HG02642 (cell line): Measurements from ENCODE around the gene YJEFN3.

Experiments used
- ATAC-seq: cut with Tn5 transposase; IDR thresholded peaks from one replicate; pipeline ENCODE4 v1.9.1; 2021; ENCODE audit warnings: mild to moderate bottlenecking; ENCODE audit not compliant: unreplicated experiment, poor library complexity

Gene YJEFN3, protein sequence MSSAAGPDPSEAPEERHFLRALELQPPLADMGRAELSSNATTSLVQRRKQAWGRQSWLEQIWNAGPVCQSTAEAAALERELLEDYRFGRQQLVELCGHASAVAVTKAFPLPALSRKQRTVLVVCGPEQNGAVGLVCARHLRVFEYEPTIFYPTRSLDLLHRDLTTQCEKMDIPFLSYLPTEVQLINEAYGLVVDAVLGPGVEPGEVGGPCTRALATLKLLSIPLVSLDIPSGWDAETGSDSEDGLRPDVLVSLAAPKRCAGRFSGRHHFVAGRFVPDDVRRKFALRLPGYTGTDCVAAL

DNA sequence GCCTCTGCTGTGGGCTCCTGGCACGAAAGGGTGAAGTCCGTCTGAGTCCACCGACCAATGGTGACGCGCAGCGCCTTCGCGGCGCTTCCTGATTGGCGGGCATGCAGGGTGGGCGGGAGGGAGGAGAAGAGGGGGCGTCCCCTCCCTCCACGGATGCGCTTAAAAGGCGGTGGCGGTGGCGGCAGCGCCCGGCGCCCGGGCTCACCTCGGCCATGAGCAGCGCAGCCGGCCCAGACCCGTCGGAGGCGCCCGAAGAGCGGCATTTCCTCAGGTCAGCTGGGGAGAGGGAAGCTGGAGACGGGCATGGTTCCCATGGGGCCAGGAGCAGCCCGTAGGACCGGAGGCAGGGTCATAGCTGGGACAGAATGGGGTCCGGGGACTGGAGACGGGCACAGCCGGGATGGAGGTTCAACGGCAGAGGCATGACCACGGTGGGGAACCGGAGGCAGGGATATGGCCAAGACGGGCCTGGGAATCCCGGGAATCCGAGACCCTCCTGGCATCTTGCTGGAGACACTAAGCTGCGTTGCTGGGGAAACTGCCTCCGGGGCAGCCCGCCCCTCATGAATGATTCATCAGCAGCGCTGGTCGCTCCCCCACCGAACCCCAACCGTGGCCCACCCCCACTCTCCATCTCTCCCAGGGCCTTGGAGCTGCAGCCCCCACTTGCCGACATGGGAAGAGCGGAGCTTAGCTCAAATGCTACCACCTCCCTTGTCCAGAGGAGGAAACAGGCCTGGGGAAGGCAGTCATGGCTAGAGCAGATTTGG, at the start of gene YJEFN3:
Gene YJEFN3, plus strand, starts transcription at position 191 of the 770 bp plus-strand sequence. Its CDS starts 22 bp downstream, at position 213.
- ATAC-seq = no peak

DNA sequence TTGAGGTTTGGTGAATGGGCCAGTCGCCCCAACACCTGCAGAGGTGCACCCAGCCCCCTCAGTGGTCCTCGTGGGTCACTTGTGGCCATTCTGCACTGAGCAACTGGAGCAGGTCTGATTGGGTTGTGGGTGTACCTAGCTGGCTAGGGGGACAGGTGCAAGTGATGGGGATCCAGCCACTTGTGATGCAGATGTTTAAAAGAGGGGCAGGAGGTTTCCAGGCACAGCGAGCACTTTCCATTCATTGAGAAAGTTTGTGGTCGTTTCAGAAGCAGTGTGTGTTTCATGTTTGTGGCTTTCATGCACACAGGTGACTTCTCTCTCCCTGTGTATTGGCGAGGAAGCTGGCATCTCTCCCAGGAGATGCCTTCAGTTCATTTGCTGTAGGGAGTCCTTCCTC, 48.0 kb upstream of the YJEFN3 start:
- peak; percentile 40 for ATAC-seq

DNA sequence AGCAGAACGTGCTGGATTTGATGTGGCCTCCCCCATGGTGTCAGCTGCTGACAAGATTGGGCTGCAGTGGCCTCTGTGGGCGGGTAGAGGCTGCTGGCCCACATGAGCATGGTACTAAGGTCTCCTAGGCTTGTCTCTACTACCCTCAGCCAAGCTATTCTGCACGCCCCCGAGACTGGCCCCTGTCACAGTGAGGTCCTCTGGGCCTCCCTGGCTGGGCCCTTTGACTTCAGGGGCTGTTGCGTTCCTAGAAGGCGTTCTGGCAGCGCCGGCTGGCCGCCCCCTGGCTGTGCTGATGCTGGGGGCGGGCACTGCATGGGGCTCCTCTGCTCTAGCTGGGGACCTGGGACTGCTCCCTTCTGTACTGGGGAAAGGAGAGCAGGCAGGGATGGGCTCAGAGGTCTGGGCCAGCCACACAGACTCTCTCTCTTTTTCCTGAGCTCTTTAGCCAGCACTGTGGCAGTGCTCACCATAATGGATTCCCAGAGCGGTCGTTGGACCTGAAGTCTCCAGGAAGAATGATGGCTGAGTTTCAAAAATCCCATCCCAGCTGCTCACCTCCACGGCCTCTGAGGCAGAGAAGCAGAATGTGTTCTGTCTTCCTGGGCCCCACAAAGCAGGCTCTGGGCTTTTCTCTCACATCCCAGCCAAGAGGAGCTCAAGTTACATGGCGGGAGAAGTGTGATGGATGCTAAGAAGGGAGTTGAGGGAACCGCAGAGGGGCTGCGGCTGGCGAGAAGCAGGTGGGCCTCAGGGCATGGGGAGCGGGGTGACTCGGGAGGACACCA, 45.7 kb upstream of the YJEFN3 start:
- ATAC-seq = no peak

DNA sequence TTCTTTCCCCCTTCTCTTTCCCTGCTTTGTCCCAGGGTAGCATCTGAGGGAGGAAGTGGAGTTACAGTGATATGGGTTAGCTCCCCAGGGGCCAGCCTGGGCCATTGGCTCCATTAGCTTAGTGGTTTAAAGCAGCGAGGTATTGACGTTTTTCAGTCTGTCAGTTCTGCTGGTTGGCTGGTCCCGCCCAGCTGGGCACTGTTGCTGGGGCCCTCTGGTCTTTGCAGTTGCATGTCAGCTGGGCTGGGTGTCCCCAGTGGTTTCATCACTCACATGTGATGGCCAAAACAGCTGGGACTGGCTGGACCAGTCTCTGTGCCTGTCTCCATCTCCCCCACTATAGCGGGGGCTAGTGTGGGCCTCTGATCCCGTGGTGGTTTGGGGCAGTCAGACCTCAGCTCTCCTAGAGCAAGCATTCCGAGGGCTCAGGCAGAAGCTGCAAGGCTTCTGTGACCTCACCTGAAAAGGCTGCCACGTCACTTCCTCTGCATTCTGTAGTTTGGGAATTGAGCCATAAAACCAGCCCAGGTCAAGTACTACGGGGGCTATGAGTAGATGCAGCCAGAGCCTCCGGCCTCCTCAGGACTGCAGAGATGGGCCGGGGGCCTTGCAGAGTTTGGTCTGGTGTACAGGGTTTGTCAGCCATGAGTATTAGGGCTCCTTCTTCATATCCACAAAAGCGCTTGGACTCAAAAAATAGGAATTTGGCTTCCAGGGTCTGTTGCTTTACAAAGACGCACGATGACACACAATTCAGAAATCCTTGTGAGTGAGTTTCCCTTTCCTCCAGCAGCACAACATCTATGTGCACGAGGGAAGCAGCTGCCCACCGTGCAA, 43.3 kb upstream of the YJEFN3 start:
- no peak for ATAC-seq

DNA sequence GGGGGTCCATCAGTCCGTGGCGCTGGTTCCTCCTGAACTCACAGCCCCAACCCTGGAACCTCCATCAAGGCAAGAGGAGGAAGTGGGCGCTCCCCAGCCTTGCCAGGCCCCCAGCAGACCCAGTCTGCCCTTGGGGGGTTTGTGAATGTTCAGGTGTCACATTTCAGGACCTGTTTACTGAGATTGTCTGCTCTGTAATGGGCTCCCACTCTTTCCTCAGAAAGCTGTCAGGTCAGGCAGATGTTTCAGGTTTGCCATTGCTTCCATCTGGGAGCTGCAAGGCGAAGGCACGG, 42.8 kb upstream of the YJEFN3 start:
- ATAC-seq = no peak

DNA sequence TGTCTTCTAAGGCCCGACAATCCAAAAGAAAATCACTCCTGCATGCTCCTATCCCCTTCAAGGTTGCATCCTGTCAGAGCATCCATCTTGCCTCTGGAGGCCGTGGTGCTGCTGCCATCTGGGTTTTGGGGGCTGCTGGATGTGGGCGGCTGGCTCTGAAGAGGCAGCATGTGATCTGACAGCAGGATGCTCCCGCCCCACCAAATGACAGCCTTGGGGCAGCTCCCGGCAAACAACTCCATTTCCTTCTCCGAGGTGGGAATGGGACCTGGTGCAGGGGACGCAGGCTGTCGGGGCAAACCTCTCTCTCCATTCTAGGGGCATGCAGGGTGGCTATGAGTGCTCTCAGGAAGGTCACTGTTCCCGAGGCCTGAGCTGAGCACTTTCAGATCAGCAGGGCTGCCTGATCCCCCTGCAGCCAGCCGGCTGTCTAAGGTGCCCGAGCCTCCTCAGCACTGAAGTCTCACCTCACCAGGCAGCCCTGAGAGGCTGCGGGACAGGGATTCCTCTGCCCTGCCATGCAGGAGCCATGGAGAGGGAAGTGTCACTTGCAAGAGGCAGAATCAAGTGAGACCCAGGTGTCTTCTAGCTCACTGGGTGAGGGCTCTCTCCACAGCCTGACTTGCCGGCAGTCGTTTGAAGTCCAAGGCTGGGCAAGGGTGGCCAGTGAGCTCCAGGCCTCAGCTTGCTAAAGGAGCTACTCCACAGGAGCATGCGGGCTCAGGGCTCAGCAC, 42.2 kb upstream of the YJEFN3 start:
- no peak for ATAC-seq

DNA sequence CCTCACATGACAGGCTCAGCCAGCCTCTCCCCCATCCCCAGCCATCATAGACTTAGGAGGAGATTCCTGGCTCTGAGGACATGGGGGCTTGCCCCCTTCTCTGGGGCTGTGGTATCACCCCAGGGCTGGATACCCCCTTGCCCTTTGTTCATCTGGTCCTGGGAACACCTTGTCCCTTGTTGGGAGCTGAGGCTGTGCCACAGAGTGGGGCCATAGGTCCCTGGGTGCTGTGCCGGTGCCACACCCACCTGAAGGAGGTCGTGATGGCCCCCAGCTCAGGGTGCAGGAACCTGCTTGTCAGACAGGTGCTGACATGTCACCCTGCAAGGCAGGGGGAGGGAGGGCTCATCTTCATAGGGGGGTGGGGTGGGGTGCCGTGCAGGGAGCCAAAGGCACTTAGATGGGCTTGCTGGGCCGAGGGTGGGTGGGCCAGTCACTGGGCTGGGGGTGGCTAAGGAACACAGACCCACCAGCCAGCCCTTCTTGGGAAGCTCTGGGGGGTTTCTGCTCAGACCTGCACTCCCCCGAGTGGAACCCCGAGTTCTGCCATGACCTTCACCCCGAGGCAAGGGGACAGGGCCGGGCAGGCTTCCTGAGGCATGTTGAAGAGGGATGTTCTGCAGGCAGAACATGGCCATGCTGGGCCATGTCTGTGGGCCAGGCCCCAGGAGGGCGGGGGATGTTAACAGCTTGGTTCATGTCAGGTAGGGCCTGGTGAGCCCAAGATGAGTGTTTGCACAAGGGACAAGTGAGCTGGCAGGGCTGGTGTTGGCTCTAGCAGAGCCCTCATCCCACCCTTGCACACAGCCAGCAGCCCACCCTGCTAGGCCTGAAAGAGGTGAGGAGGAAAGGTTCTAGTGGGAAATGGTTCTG, 41.4 kb upstream of the YJEFN3 start:
- ATAC-seq = no peak

DNA sequence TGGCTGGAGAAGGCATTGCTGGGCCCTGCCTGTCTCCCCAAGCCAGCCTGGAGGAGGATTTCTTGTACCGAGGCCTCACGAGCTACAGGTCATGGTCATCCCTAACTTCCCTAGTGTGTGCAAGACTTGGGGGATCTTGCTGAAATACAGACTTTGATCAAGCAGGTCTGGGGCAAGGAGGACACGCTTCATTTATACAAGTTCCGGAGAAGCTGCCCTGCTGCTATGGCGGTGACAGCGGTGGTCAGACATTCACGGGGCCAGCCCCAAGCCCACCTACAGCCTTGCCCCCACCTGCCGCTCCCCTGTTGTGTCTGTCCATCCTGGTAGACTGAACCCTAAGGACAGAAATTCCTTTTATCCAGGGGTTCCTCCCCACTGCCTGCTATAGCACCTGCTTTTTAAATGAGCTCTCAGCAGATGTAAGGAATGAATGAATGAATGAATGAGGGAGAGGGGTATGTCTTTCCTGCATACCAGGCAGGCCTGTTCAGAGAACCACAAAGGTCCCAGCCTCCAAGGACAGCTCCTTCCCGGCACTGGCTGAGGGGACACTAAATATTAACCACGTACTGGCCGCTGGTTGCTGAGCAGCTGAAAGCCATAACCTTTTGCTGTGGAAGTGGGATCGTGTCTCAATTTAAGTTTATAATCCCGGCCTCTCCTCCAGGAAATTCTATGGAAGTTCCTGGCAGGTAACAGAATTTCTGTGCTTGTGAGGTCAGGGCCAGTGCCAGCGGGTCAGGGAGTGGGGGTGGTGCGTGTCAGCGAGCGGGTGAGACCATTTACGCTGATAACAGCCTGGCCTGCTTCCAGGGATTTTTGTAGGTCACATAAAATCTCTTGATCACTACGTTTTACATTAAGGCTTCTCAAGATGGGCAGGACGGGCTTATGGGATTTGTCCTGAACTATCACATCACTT, 40.5 kb upstream of the YJEFN3 start:
- ATAC-seq = no peak

DNA sequence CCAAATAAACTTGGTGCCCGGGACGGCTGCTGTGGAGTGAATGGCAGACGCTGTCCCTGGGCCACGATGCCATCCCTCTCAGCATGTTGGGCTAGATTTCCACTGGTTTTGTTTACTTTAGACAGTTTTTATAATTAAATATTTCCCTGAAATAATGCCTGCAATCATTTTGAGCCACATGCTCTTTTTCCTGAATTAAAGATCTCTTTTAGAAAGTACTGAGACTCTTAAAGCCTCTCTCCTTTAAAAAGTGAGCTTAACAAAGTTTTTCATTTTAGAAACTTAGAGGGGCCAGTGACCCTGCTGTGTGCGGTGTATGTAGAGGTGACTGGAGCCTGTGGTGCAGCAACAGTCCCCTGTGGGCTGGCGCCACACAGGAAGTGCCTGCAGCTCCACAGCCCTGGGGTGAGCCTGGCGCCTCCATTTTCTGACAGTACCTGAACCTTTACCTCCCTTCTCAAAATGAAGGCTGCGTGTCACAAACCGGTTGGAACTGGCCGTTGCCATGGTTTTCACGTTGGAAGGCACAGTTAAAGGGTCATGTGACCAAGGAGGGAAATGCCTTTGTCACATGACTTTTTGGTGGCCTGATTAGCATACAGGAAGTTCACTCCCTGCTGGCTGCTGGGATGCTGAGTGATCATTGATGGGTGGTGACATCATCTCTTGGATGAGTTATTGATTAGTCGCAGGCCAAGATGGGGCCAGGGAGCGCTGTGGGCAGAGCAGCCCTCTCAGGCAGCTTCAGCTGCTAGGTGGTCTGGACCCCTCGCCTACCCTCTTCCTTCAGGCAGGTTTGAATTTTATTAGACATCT, 39.6 kb upstream of the YJEFN3 start:
- ATAC-seq = peak; percentile 58

DNA sequence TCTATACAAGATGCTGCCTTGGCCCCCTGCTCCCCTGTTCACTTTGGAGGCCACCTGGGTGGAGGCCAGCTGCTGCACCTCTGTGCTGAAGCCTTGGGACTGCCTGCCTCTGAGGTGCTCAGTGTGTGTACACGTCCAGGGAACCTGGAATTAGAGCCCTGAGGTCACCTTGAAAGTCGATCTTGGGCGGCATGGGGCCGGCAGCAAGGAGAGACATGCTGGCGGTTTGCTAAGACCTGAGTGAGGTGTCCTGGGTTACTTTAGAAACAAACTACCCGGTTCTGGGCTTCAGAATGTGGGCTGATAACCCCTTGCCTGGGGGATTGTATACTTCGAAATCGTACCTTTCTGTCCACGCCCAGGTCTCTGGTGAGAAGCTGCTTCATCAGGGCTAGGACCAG, 38.9 kb upstream of the YJEFN3 start:
- ATAC-seq = peak; percentile 7

DNA sequence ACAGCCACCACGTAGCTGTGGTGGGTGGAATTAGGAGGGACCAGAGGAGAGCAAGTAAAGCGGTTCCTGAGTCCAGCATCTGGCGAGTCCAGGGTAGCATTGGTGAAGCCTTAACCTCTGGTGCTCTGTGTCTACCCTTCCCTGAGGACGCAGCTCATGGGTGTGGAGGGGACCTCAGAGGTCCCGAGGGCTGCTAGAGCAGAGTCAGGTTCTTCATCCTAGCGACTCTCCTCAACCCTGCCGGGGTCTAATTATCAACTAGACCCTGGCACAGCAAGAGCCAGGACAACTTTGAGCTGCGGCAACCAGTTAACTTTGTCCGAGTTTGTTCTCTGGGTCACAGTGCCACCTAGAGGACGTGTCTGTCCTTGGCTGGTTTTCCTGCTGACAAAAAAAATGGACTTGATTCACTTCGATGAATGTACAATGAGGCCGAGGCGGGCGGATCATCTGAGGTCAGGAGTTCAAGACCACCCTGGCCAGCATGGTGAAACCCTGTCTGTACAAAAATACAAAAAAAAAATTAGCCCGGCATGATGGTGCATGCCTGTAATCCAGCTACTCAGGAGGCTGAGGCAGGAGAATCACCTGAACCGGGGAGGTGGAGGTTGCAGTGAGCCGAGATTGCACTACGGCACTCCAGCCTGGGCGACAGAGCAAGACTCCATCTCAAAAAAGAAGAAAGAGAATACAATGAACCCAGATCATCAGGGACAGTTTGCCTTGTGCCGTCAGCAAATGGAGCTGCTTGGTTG, 38.3 kb upstream of the YJEFN3 start:
- peak; percentile 37 for ATAC-seq

DNA sequence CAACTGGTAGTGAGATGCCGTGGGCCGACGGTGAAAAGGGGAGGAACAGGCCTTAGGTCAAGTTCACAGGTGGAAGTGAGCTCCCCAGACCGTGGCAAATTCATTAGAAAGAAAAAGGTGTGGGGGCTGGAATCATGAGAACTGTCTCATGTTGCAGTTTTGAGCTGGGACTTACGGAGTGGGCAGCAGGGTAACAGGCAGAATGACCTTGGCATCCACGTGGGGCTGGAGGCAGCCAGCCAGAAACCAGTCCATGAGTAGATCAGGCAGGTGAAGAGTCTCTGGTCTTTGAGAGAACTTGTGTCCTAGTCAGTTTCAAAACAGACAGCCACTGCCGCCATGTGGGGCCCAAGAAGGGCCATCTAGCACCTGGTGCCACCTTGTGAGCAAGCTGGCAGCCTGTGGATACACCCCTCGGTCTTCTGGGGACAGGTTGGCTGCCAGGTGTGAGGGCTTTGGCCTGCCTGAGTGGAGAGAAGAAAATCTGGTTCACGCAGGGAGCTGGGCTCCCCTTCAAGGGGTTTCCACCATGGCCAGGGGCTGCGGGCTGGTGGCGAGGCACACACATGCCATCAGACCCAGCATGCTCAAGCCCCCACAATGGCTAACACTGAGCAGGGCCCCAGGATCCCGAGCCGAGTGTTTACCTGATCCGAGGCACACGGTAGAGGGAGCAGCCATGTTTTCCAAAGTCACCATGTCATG, 37.2 kb upstream of the YJEFN3 start:
- no peak for ATAC-seq

DNA sequence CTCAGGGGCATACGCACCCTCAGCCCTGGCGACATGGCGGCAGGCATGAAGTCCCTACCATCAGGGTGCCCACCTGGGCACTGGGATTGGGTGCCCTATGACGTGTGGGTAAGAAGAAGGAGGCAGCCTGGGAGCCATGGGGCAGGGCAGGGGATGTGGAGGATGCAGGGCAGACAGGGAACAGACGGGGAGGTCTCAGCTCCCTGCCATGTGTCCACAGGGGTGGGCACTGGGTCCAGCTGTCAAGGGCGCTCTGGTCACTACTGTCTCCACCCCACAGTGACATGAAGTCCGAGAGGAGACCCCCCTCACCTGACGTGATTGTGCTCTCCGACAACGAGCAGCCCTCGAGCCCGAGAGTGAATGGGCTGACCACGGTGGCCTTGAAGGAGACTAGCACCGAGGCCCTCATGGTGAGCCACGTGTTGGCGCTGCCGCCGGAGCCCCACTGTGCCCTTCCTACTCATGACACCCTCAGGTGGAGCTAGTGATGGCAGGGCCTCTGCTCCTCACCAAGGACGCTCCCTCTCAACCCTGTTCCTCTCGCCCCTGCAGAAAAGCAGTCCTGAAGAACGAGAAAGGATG, 36.6 kb upstream of the YJEFN3 start:
- ATAC-seq = no peak

DNA sequence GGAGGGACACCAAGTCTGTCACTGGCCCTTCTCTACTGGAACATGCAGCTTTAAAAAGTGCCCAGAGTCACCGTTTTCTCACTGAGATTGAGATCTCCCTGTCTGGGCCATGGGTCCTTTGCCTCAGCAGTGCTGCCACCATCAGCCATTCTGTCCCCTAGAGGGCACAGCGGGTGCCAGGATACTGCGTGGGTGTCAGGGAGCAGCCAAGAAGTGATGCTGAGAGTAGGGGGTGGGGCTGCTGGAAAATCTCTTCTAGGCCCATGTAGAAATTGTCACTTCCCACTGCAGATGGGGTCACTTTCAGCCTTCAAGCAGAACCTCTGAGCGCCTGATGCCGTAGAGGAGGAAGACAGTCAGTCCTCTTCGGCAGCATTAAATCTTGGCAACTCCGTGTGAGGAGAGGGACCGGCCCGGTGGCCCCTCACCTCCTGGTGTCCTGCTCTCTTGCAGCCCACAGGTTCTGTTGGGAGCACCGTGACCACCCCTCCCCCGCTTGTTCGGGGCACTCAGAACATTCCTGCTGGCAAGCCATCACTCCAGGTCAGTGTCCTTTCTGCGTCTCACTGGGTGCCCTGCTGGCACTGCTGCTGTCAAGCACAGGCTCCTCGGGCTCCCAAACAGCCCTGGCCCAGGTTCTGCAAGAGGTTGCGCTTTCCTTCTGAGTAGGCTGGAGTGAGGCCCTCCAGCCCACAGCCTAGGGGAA, 34.7 kb upstream of the YJEFN3 start:
- ATAC-seq = no peak
